C4-2B (cell line): ENCODE results near the gene RAB3B.

Experiments used
- ZFX ChIP-seq: fragments of 450-650 bp; IDR thresholded peaks from 2 replicates; pipeline ENCODE4 v1.6.1; 2017
- TF ChIP-seq, protein P1 (sequence below): fragments of 450-650 bp; conservative IDR thresholded peaks from 2 replicates; pipeline ENCODE4 v1.5.1; 2017; ENCODE audit warnings: mild to moderate bottlenecking

DNA sequence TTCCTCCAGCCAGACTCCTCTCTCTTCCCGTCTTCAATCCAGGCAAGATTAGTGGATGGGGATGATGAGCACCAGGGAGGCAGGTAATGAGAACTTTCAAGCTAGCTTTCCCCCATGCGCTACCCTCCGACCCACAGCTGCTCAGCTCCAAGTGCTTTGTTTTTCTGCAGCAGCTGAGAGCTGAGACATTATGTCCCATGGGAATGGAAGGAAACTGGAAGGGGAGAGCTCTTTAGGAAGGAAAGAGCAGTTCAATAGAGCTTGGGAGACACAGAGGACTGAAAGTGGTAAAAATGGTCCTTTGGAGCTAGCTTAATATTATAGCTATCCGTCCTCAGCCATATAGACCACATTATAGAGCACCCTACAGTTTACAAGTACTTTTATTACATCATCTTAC, 39.8 kb downstream of the RAB3B start:
- TF ChIP-seq, protein P1, sequence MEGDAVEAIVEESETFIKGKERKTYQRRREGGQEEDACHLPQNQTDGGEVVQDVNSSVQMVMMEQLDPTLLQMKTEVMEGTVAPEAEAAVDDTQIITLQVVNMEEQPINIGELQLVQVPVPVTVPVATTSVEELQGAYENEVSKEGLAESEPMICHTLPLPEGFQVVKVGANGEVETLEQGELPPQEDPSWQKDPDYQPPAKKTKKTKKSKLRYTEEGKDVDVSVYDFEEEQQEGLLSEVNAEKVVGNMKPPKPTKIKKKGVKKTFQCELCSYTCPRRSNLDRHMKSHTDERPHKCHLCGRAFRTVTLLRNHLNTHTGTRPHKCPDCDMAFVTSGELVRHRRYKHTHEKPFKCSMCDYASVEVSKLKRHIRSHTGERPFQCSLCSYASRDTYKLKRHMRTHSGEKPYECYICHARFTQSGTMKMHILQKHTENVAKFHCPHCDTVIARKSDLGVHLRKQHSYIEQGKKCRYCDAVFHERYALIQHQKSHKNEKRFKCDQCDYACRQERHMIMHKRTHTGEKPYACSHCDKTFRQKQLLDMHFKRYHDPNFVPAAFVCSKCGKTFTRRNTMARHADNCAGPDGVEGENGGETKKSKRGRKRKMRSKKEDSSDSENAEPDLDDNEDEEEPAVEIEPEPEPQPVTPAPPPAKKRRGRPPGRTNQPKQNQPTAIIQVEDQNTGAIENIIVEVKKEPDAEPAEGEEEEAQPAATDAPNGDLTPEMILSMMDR: no peak
- no peak for TF ChIP-seq ZFX
